GM13976 (cell line): ENCODE results near the gene ICE2.

ENCODE experiments used
- DNase-seq: peaks from one replicate; pipeline ENCODE4 v3.0.0; 2012; ENCODE audit warnings: low spot score
- CTCF ChIP-seq: IDR thresholded peaks from 2 replicates; pipeline ENCODE4 v1.5.1; 2012; ENCODE audit warnings: borderline replicate concordance, mild to moderate bottlenecking; ENCODE audit not compliant: insufficient read depth; ENCODE audit errors: extremely low read depth, missing control alignments, control extremely low read depth
- in situ Hi-C: fragments of 300-500 bp; cut with MboI; formaldehyde crosslinking; loops from one replicate; pipeline ENCODE4 v1.12.0; 2022; ENCODE audit warnings: low sequenced_read_pairs, mixed read lengths, inconsistent platforms; ENCODE audit not compliant: unreplicated experiment

The ICE2 gene

GRCh38 chr15:60471314-60471713 is 7.6 kb downstream of the ICE2 start:
- in situ Hi-C loops = no loop called here
- no peak for DNase-seq
- TF ChIP-seq CTCF = no peak

DNA sequence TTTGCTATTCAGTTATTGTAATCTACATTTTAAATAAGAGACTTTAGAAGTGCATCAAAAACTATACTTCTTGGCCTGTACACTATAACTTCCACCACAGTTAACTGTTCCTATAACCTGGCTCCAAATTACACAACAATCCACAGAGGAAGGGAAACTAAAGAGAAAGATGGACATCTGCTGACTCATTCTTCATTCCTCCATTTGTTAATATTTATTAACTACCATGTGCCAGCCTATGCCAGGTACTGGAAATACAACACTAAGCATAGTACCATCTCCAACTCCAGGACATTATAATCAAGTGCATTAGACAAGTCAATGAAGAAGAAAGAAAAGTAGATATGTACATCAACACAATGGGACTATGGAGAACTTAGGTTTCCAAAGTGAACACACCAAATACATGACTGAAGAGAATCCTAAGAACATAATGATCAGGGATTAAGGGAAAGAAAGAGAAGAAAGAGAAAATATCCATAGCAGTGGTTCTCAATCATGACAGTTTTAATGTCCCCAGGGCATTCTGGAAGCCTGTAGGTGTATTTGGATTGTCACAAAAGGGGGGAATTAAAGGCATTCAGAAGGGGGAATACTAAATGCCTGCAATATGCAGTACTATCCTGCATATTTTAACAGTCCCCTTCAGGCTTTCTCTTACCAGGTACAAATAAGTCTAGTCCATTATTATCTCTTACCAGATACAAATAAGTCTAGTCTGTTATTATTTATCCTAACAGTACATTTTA is 8.9 kb downstream of the ICE2 start:
- DNase-seq = no peak
- TF ChIP-seq CTCF = no peak
- in situ Hi-C loops = no loop called here

DNA sequence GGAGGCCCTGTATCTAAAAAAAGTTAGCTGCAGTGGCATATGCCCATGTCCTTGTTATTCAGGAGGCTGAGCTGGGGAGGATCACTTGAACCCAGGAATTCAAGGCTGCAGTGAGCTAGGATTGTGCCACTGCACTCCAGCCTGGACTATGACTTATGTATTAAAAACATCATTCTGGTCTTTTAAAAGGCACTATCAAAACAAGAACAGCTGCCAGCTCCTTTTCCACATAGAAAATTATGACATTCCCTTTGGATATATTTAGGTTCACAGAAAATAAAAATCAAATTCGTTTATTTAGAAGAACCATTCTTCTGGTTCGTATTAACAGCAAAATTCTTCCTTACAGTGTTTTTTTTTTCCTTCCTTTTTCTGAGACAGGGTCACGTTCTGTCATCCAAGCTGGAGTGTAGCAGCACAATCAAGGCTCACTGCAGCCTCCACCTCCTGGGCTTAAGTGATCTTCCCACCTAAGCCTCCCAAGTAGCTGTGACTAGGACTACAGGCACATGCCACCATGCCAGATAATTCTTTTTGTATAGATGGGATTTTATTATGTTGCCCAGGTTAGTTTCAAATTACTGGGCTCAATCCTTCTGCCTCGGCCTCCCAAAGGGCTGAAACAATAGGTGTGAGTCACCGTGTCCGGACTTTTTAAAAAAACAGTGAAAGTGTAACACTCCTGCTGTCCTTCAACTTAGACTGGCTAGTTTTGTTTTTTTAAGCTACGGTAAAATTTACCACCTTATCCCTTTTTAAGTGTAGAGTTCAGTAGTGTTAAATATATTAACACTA is 13.9 kb downstream of the ICE2 start:
- TF ChIP-seq CTCF = no peak
- no peak for DNase-seq
- in situ Hi-C loops = no loop called here

GRCh38 chr15:60462027-60462426 is 16.9 kb downstream of the ICE2 start:
- DNase-seq = no peak
- in situ Hi-C loops = no loop called here
- TF ChIP-seq CTCF = no peak

DNA sequence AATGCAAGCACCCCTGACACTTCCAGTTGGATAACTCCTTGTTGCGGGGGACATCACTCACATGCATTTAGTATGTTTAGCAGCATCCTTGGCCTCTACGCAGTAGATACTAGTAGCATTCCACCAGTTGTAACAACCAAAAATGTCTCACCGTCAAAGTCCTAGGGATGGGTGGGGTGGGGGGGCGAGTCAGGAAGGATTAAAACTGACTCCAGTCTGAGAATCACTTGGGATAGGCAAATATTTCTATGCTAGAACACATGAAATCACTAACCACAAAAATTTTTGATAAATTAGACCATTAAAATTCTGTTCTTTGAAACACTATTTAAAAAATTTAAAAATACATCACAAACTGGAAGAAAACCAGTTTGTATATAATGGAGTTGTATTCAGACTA is 18.0 kb downstream of the ICE2 start:
- no peak for DNase-seq
- in situ Hi-C loops = no loop called here
- TF ChIP-seq CTCF = no peak

DNA sequence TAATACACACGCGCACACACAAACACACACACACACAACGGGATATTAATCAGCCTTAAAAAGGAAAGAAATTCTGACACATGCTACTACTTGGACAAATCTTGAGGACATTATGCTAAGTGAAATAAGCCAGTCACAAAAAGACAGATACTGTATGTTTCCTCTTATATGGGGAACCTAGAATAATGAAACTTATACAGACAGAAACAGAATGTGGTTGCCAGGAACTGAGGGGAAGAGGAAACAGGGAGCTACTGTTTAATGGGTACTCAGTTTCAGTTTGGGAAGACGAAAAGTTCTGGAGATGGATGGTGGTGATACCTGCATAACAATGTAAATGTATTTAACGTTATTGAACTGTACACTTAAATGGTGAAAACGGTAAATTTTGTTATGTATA is 20.2 kb downstream of the ICE2 start:
- DNase-seq = no peak
- TF ChIP-seq CTCF = no peak
- in situ Hi-C loops = no loop called here
